ENCODE measurements around the gene TBC1D14.

- no peak for TF ChIP-seq KDM1A (IDR thresholded peaks at IDR 0.05; ENCODE audit: borderline replicate concordance, low read length)
- no peak for TF ChIP-seq TAF1 (IDR thresholded peaks at IDR 0.05; ENCODE audit: low read depth, low read length)
- no peak for TF ChIP-seq CTCF (IDR thresholded peaks at IDR 0.05; ENCODE audit: control extremely low read depth in 1 of 3, insufficient read depth in 1 of 3, low read depth in 1 of 3, low read length in 3 of 3)
These were observed 167.7 kb downstream of the TBC1D14 start for GRCh38 chr4:7077371-7077770.
